IMR-90 (cell line): ENCODE measurements around the gene MAGED1. TPM values are rescaled to one million over a fixed set of nuclear protein-coding genes. Genes with fewer than 3 reads are reported as not detected.

ENCODE experiments used
- ATAC-seq: fragments of 200-7000 bp; cut with Tn5 transposase; 2 replicates; pipeline ENCODE4 v1.9.1; 2020; ENCODE audit warnings: low read depth, mild to moderate bottlenecking, moderate library complexity
- BruUV-seq: library from RNA; stranded (reverse); fragments of 400-500 nt; replicated peaks from 2 replicates; lab custom pipeline; 2021; lab: Mats Ljungman, UMichigan
- CTCF ChIA-PET: fragments of 300-600 bp; formaldehyde crosslinking; extraction: SDS; loops from one replicate; lab custom pipeline; 2021; ENCODE audit warnings: antibody characterized with exemption; lab: Yijun Ruan, JAX
- POLR2A ChIA-PET: fragments of 300-600 bp; sonication (Branson Sonifier 250); formaldehyde crosslinking; loops from one replicate; lab custom pipeline; 2022; ENCODE audit warnings: antibody characterized with exemption; ENCODE audit not compliant: unreplicated experiment; lab: Charles Lee
- DNase-seq: peaks from one replicate; pipeline ENCODE4 v3.0.0; 2013
- H2AFZ ChIP-seq: replicated peaks from 2 replicates; pipeline ENCODE3; 2013; ENCODE audit warnings: low read length, mild to moderate bottlenecking; ENCODE audit not compliant: poor library complexity
- H2AK5ac ChIP-seq: 2 replicates; pipeline ENCODE4 v1.6.1; 2013; ENCODE audit warnings: low read depth, low read length, inconsistent platforms
- H2AK9ac ChIP-seq: replicated peaks from 2 replicates; pipeline ENCODE3; 2013; ENCODE audit warnings: mild to moderate bottlenecking, low read depth, low read length, moderate library complexity; ENCODE audit not compliant: poor library complexity
- H2BK120ac ChIP-seq: 2 replicates; pipeline ENCODE4 v1.6.1; 2013; ENCODE audit warnings: low read depth, low read length, inconsistent platforms
- H2BK15ac ChIP-seq: 3 replicates; pipeline ENCODE4 v1.6.1; 2013; ENCODE audit warnings: low read depth, low read length, inconsistent platforms
- H2BK20ac ChIP-seq: 2 replicates; pipeline ENCODE4 v1.6.1; 2013; ENCODE audit warnings: low read depth, mild to moderate bottlenecking, inconsistent platforms, low read length, moderate library complexity
- H2BK5ac ChIP-seq: 2 replicates; pipeline ENCODE4 v1.6.1; 2013; ENCODE audit warnings: mild to moderate bottlenecking, low read depth, low read length, inconsistent platforms; ENCODE audit not compliant: poor library complexity, severe bottlenecking
- H3K14ac ChIP-seq: replicated peaks from 2 replicates; pipeline ENCODE4 v1.6.1; 2013; ENCODE audit warnings: low read depth, low read length, inconsistent platforms
- H3K18ac ChIP-seq: 2 replicates; pipeline ENCODE4 v1.6.1; 2013; ENCODE audit warnings: low read depth, low read length, control low read depth
- H3K23ac ChIP-seq: 2 replicates; pipeline ENCODE4 v1.6.1; 2013; ENCODE audit warnings: low read depth, low read length, inconsistent platforms
- H3K27ac ChIP-seq: 2 replicates; pipeline ENCODE4 v1.5.1; 2013; ENCODE audit warnings: mild to moderate bottlenecking, control low read depth, low read length; ENCODE audit not compliant: insufficient read depth
- H3K27me3 ChIP-seq: 2 replicates; pipeline ENCODE4 v1.6.1; 2013; ENCODE audit warnings: low read length; ENCODE audit not compliant: control insufficient read depth, insufficient read depth
- H3K36me3 ChIP-seq: 2 replicates; pipeline ENCODE4 v1.6.1; 2013; ENCODE audit warnings: low read length, mixed read lengths; ENCODE audit not compliant: control insufficient read depth, insufficient read depth
- H3K4ac ChIP-seq: 2 replicates; pipeline ENCODE4 v1.6.1; 2013; ENCODE audit warnings: low read depth, low read length, inconsistent platforms
- H3K4me1 ChIP-seq: 2 replicates; pipeline ENCODE4 v1.6.1; 2013; ENCODE audit warnings: low read length, mixed read lengths; ENCODE audit not compliant: control insufficient read depth, insufficient read depth
- H3K4me2 ChIP-seq: 2 replicates; pipeline ENCODE4 v1.6.1; 2013; ENCODE audit warnings: low read depth, mild to moderate bottlenecking, control low read depth, low read length, moderate library complexity
- H3K4me3 ChIP-seq: 2 replicates; pipeline ENCODE4 v1.5.1; 2013; ENCODE audit warnings: low read depth, mild to moderate bottlenecking, control low read depth, low read length, moderate library complexity; ENCODE audit not compliant: insufficient read depth
- H3K56ac ChIP-seq: 2 replicates; pipeline ENCODE4 v1.6.1; 2013; ENCODE audit warnings: low read length, inconsistent platforms; ENCODE audit not compliant: insufficient read depth; ENCODE audit errors: extremely low read depth
- H3K79me1 ChIP-seq, 2 experiments: 2 replicates each; pipeline ENCODE4 v1.6.1; 2013; ENCODE audit warnings: low read length in 2 of 2, inconsistent platforms in 1 of 2, low read depth in 1 of 2
- H3K9ac ChIP-seq: 2 replicates; pipeline ENCODE4 v1.6.1; 2013; ENCODE audit warnings: low read depth, low read length, control low read depth
- H3K9me1 ChIP-seq: 2 replicates; pipeline ENCODE4 v1.6.1; 2013; ENCODE audit warnings: low read length, inconsistent platforms; ENCODE audit not compliant: insufficient read depth
- H3K9me3 ChIP-seq: 2 replicates; pipeline ENCODE4 v1.6.1; 2013; ENCODE audit warnings: low read length; ENCODE audit not compliant: control insufficient read depth, insufficient read depth
- H4K20me1 ChIP-seq: 2 replicates; pipeline ENCODE4 v1.6.1; 2013; ENCODE audit warnings: low read length, inconsistent platforms; ENCODE audit not compliant: insufficient read depth
- H4K5ac ChIP-seq: 2 replicates; pipeline ENCODE4 v1.6.1; 2013; ENCODE audit warnings: mild to moderate bottlenecking, low read depth, low read length, control low read depth
- H4K8ac ChIP-seq, 2 experiments: 2 replicates each; pipeline ENCODE4 v1.6.1; 2013; ENCODE audit warnings: low read depth in 2 of 2, low read length in 2 of 2, control low read depth in 1 of 2, inconsistent platforms in 1 of 2
- H4K91ac ChIP-seq: 2 replicates; pipeline ENCODE4 v1.6.1; 2013; ENCODE audit warnings: low read depth, low read length, inconsistent platforms; ENCODE audit not compliant: insufficient read depth
- BHLHE40 ChIP-seq: fragments of 150-350 bp; IDR thresholded peaks from 2 replicates; pipeline ENCODE4 v1.6.1; 2016; ENCODE audit warnings: mild to moderate bottlenecking, low read depth, low read length
- CEBPB ChIP-seq: IDR thresholded peaks from 2 replicates; pipeline ENCODE4 v1.6.1; 2012; ENCODE audit warnings: low read depth, low read length, improper control_type of control experiment
- CHD1 ChIP-seq: IDR thresholded peaks from 2 replicates; pipeline ENCODE4 v1.6.1; 2012; ENCODE audit warnings: low read depth, low read length, improper control_type of control experiment
- CTCF ChIP-seq: conservative IDR thresholded peaks from 2 replicates; pipeline ENCODE4 v1.5.1; 2012; ENCODE audit warnings: mild to moderate bottlenecking, low read depth, low read length, improper control_type of control experiment
- RAD21 ChIP-seq: IDR thresholded peaks from 2 replicates; pipeline ENCODE4 v1.6.1; 2012; ENCODE audit warnings: low read length, improper control_type of control experiment
- SMC3 ChIP-seq: fragments of 150-350 bp; IDR thresholded peaks from 2 replicates; pipeline ENCODE4 v1.6.1; 2016; ENCODE audit warnings: low read depth, mild to moderate bottlenecking, antibody characterized with exemption, low read length, moderate library complexity
- WGBS, 2 experiments: methylation state at CpG; one replicate each; pipeline versions ENCODE4 v1.1.5 to v1.1.7; 2013; ENCODE audit warnings: missing lambda C conversion rate in 2 of 2; ENCODE audit not compliant: insufficient read length in 1 of 2; ENCODE audit errors: extremely low coverage in 2 of 2; 5-methylcytosine and 5-hydroxymethylcytosine counted together
- dilution Hi-C: fragments of 300-500 bp; cut with HindIII; formaldehyde crosslinking; loops from one replicate; pipeline ENCODE4 v1.14.3; 2018; ENCODE audit warnings: low sequenced_read_pairs; ENCODE audit not compliant: unreplicated experiment
- in situ Hi-C: fragments of 300-500 bp; cut with MboI; formaldehyde crosslinking; loops from 3 replicates; pipeline ENCODE4 v1.14.3; 2019; ENCODE audit warnings: low sequenced_read_pairs, inconsistent platforms, mixed read lengths
- intact Hi-C: fragments of 100-400 bp; cut with micrococcal nuclease; formaldehyde crosslinking; loops from 2 replicates; pipeline ENCODE4 v1.10.0; 2022
- polyA plus RNA-seq, 3 experiments: library from polyadenylated mRNA; depleted of rRNA; stranded (reverse); fragments of >200 nt; gene quantifications; 2 replicates each; pipeline ENCODE4 v1.2.3, GENCODE V29; 2012; ENCODE audit warnings: low replicate concordance in 1 of 3
- total RNA-seq: library from RNA; depleted of rRNA; stranded (reverse); fragments of >200 nt; gene quantifications from 2 replicates; pipeline ENCODE4 v1.2.3, GENCODE V29; 2012

The MAGED1 gene
- total and polyA plus RNA-seq, 2 of the 4 experiments (the other 2 are of a cell fraction) = 484 to 552 TPM

- Histone ChIP-seq H2BK120ac (no peak overlapping the region), H3K56ac (no peak overlapping the region), H3K4ac (no peak overlapping the region), H3K18ac (no peak overlapping the region), H3K27me3 (no peaks in the 10 kb centered on the region), H4K8ac (no peak overlapping the region), H2BK5ac (no peak overlapping the region), H2BK15ac (no peak overlapping the region), H3K27ac (no peak overlapping the region), H2AFZ (peak overlapping the region; percentile 27), H3K4me3 (no peak overlapping the region), H2BK20ac (no peak overlapping the region), H4K5ac (no peak overlapping the region), H3K4me2 (peak overlapping the region; percentile 85; the same call in 1 of the 2 replicates), H3K23ac (no peak overlapping the region), H3K9me3 (no peaks in the 10 kb centered on the region), H2AK9ac (no peak overlapping the region), H3K14ac (no peak overlapping the region), H3K9ac (no peak overlapping the region), H3K36me3 (peaks cover 46% of the 10 kb centered on the region), H2AK5ac (no peak overlapping the region), H3K4me1 (peaks cover 19% of the 10 kb centered on the region), H3K9me1 (peaks cover 17% of the 10 kb centered on the region; the same call in 1 of the 2 replicates), H3K79me1 (peaks cover 2 to 44% of the 10 kb centered on the region in 2 experiments; a peak in 3 of 4 replicates), H4K20me1 (peaks cover 58% of the 10 kb centered on the region), H4K91ac (no peak overlapping the region)
- no peak for TF ChIP-seq RAD21
- no peak for TF ChIP-seq SMC3
- no peak for TF ChIP-seq CEBPB
- no peak for TF ChIP-seq BHLHE40
- no peak for TF ChIP-seq CTCF
- no peak for TF ChIP-seq CHD1
- no peak for DNase-seq
- POLR2A ChIA-PET = no interaction called here
- CTCF ChIA-PET = no interaction called here
- in situ Hi-C loops (no loop called here), dilution Hi-C loops (no loop called here), intact Hi-C loops (loop anchor here (10.0 kb wide), 1 partner anchor 282 kb away; the partner anchor contains the start of gene CENPVL3)
- no TSS peak for BruUV-seq
- ATAC-seq = no peak
- WGBS, 2 experiments = 83% methylated on average over 4 of the region's 12 CpGs; no CpG with 5 or more reads in 1 of the 2 experiments
Observed at GRCh38 chrX:51896626-51897025, 3.2 kb downstream of the MAGED1 start.
